K562 (cell line): ENCODE results near the gene STK16. TPM values are rescaled to one million over a fixed set of nuclear protein-coding genes. Genes with fewer than 3 reads are reported as not detected.

Experiments used
- ASH1L ChIP-seq: fragments of 450-650 bp; IDR thresholded peaks from 2 replicates; pipeline ENCODE4 v1.6.1; 2018; ENCODE audit warnings: borderline replicate concordance, mild to moderate bottlenecking, low read depth; ENCODE audit not compliant: partially characterized antibody
- CBFA2T2 ChIP-seq: fragments of 450-650 bp; conservative IDR thresholded peaks from 2 replicates; pipeline ENCODE4 v1.6.1; 2017; ENCODE audit warnings: mild to moderate bottlenecking
- ETS2 ChIP-seq: IDR thresholded peaks from 2 replicates; pipeline ENCODE4 v1.6.1; 2016; ENCODE audit warnings: borderline replicate concordance, missing genetic modification characterization, mild to moderate bottlenecking, moderate library complexity, missing compliant biosample characterization; ENCODE audit not compliant: poor library complexity, severe bottlenecking
- FOXA3 ChIP-seq, 2 experiments: fragments of 450-650 bp in 1 of 2; sonication (generic) in 1 of 2; formaldehyde crosslinking; IDR thresholded peaks in 1 of 2; conservative IDR thresholded peaks in 1 of 2; 2 replicates each; pipeline versions ENCODE4 v1.4.0 to v1.8.0; 2020 to 2022; ENCODE audit warnings: mild to moderate bottlenecking in 2 of 2, missing genetic modification reagents in 1 of 2
- LEF1 ChIP-seq: fragments of 450-650 bp; IDR thresholded peaks from 2 replicates; pipeline ENCODE4 v1.6.1; 2016; ENCODE audit warnings: mild to moderate bottlenecking
- MAZ ChIP-seq, 2 experiments: fragments of 450-650 bp in 1 of 2; sonication (generic) in 1 of 2; formaldehyde crosslinking; IDR thresholded peaks in 1 of 2; conservative IDR thresholded peaks in 1 of 2; 2 replicates each; pipeline versions ENCODE4 v1.4.0 to v1.5.0; 2020; ENCODE audit warnings: mild to moderate bottlenecking in 1 of 2, missing genetic modification reagents in 1 of 2
- PHF20 ChIP-seq: fragments of 450-650 bp; IDR thresholded peaks from 2 replicates; pipeline ENCODE4 v1.6.1; 2018; ENCODE audit not compliant: partially characterized antibody
- ZNF232 ChIP-seq: sonication (generic); formaldehyde crosslinking; IDR thresholded peaks from 2 replicates; pipeline ENCODE4 v1.8.0; 2022; ENCODE audit warnings: mild to moderate bottlenecking, missing genetic modification reagents
- ZNF431 ChIP-seq: sonication (generic); formaldehyde crosslinking; IDR thresholded peaks from 2 replicates; pipeline ENCODE4 v1.8.0; 2022; ENCODE audit warnings: mild to moderate bottlenecking, missing genetic modification reagents
- polyA plus RNA-seq, 8 experiments: library from polyadenylated mRNA; depleted of rRNA in 4 of 8; stranded (reverse) in 5 of 8; unstranded in 3 of 8; fragments of >200 nt; fragmentation: Nextera tagmentation in 2 of 8; fragmentation: Illumina TruSeq in 1 of 8; extraction: Ambion mirVana in 2 of 8; extraction: Trizol in 1 of 8; gene quantifications; 2 replicates each; pipeline versions ENCODE4 v1.2.1 to v1.2.3, GENCODE V29; 2011 to 2014; ENCODE audit warnings: inconsistent platforms in 1 of 8, missing spikeins in 1 of 8
- total RNA-seq, 7 experiments: library from RNA; depleted of rRNA in 6 of 7; stranded (reverse); fragments of >200 nt in 6 of 7; fragmentation: Illumina TruSeq in 2 of 7; extraction: Trizol in 2 of 7; gene quantifications; 2 replicates each; pipeline versions ENCODE4 v1.2.1 to v1.2.3, GENCODE V29; 2011 to 2021; ENCODE audit warnings: low replicate concordance in 1 of 7
- TF ChIP-seq, protein P1 (sequence below): fragments of 450-650 bp; IDR thresholded peaks from 2 replicates; pipeline ENCODE4 v1.7.1; 2018; ENCODE audit warnings: mild to moderate bottlenecking, low read depth; ENCODE audit not compliant: partially characterized antibody
- TF ChIP-seq, protein P2 (sequence below): sonication (generic); formaldehyde crosslinking; IDR thresholded peaks from 2 replicates; pipeline ENCODE4 v1.8.0; 2022; ENCODE audit warnings: mild to moderate bottlenecking, missing genetic modification reagents, borderline replicate concordance
- TF ChIP-seq, protein P3 (sequence below): IDR thresholded peaks from 2 replicates; pipeline ENCODE4 v1.6.1; 2011; ENCODE audit not compliant: insufficient read length; ENCODE audit errors: extremely low read depth
- TF ChIP-seq, protein P4 (sequence below): sonication (generic); formaldehyde crosslinking; IDR thresholded peaks from 2 replicates; pipeline ENCODE4 v1.8.1; 2023; ENCODE audit warnings: missing genetic modification reagents, mild to moderate bottlenecking, borderline replicate concordance

Gene STK16
- total and polyA plus RNA-seq, 9 of the 15 experiments (the other 6 are each of a cell fraction or from before 2014, with no cell fraction given): 5.4 to 36.2 (median 17.8) TPM

DNA sequence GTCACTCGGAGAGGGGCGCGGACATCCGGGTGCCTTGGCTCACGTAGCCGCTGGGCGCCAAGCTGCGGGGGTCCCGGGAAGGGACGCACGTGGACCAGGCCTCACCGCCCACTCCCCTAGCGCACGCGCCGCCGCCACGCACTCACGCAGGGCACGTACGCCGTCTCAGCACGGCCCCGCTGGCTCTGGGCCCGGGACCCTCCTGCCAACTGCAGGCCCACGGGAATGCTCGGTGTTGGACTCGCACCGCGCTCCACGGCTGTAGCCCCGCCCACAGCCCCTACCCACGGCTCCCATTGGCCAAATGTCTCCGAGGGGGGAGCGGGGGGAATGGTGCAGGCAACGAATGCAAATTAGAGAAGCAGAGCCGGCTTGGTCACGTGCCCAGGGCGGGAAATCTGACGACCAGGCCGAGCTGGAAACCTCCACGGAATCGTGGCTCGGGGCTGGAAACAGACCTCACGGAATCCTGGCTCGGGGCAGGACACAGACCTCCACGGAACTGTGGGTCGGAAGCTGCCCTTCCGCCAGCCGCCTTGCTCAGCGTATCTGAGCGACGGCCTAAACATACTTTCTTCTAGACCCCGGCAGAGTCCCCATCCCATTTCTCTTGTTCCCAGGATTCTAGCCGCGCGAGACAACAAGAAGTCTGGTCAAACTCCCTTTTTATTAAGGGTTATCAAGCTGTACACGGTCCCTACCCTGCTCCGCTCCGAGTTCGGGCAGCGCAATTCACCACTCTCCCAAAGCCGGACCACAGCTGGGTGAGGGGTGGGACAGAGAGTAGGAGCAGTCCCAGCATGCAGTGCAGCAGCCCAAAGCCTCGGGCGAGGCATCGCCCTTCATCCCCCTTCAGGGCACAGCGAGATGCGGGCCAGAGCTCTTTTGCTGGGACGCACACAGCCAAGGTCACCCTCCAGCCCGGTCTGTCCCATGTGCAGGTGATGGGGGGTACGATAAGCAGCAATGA lies 26.3 kb upstream of the STK16 start, which contains the start of gene ABCB6 (continued):
- TF ChIP-seq, protein P1, sequence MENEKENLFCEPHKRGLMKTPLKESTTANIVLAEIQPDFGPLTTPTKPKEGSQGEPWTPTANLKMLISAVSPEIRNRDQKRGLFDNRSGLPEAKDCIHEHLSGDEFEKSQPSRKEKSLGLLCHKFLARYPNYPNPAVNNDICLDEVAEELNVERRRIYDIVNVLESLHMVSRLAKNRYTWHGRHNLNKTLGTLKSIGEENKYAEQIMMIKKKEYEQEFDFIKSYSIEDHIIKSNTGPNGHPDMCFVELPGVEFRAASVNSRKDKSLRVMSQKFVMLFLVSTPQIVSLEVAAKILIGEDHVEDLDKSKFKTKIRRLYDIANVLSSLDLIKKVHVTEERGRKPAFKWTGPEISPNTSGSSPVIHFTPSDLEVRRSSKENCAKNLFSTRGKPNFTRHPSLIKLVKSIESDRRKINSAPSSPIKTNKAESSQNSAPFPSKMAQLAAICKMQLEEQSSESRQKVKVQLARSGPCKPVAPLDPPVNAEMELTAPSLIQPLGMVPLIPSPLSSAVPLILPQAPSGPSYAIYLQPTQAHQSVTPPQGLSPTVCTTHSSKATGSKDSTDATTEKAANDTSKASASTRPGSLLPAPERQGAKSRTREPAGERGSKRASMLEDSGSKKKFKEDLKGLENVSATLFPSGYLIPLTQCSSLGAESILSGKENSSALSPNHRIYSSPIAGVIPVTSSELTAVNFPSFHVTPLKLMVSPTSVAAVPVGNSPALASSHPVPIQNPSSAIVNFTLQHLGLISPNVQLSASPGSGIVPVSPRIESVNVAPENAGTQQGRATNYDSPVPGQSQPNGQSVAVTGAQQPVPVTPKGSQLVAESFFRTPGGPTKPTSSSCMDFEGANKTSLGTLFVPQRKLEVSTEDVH: peak; percentile 93
- TF ChIP-seq PHF20 (no peak), ASH1L (no peak), ETS2 (no peak), CBFA2T2 (peak; percentile 76), MAZ (CRISPR knock-in tag; conservative IDR thresholded peaks at IDR 0.05 in 1 of 2, IDR thresholded peaks at IDR 0.05 in 1 of 2) (peak; percentile 61 to 81; a peak in 3 of 4 replicates), FOXA3 (CRISPR knock-in tag; conservative IDR thresholded peaks at IDR 0.05 in 1 of 2, IDR thresholded peaks at IDR 0.05 in 1 of 2) (0 out of 4 replicates have a peak, but pooled peaks of 1 of the 2 experiments have one; percentile 38), ZNF431 (CRISPR knock-in tag) (no peak), ZNF232 (CRISPR knock-in tag) (0 out of 2 replicates have a peak, but pooled peaks have one; percentile 39), LEF1 (no peak)
- TF ChIP-seq, protein P2, sequence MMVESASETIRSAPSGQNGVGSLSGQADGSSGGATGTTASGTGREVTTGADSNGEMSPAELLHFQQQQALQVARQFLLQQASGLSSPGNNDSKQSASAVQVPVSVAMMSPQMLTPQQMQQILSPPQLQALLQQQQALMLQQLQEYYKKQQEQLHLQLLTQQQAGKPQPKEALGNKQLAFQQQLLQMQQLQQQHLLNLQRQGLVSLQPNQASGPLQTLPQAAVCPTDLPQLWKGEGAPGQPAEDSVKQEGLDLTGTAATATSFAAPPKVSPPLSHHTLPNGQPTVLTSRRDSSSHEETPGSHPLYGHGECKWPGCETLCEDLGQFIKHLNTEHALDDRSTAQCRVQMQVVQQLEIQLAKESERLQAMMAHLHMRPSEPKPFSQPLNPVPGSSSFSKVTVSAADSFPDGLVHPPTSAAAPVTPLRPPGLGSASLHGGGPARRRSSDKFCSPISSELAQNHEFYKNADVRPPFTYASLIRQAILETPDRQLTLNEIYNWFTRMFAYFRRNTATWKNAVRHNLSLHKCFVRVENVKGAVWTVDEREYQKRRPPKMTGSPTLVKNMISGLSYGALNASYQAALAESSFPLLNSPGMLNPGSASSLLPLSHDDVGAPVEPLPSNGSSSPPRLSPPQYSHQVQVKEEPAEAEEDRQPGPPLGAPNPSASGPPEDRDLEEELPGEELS: 0 out of 2 replicates have a peak, but pooled peaks have one; percentile 37
- TF ChIP-seq, protein P3, sequence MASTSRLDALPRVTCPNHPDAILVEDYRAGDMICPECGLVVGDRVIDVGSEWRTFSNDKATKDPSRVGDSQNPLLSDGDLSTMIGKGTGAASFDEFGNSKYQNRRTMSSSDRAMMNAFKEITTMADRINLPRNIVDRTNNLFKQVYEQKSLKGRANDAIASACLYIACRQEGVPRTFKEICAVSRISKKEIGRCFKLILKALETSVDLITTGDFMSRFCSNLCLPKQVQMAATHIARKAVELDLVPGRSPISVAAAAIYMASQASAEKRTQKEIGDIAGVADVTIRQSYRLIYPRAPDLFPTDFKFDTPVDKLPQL: no peak
- TF ChIP-seq, protein P4, sequence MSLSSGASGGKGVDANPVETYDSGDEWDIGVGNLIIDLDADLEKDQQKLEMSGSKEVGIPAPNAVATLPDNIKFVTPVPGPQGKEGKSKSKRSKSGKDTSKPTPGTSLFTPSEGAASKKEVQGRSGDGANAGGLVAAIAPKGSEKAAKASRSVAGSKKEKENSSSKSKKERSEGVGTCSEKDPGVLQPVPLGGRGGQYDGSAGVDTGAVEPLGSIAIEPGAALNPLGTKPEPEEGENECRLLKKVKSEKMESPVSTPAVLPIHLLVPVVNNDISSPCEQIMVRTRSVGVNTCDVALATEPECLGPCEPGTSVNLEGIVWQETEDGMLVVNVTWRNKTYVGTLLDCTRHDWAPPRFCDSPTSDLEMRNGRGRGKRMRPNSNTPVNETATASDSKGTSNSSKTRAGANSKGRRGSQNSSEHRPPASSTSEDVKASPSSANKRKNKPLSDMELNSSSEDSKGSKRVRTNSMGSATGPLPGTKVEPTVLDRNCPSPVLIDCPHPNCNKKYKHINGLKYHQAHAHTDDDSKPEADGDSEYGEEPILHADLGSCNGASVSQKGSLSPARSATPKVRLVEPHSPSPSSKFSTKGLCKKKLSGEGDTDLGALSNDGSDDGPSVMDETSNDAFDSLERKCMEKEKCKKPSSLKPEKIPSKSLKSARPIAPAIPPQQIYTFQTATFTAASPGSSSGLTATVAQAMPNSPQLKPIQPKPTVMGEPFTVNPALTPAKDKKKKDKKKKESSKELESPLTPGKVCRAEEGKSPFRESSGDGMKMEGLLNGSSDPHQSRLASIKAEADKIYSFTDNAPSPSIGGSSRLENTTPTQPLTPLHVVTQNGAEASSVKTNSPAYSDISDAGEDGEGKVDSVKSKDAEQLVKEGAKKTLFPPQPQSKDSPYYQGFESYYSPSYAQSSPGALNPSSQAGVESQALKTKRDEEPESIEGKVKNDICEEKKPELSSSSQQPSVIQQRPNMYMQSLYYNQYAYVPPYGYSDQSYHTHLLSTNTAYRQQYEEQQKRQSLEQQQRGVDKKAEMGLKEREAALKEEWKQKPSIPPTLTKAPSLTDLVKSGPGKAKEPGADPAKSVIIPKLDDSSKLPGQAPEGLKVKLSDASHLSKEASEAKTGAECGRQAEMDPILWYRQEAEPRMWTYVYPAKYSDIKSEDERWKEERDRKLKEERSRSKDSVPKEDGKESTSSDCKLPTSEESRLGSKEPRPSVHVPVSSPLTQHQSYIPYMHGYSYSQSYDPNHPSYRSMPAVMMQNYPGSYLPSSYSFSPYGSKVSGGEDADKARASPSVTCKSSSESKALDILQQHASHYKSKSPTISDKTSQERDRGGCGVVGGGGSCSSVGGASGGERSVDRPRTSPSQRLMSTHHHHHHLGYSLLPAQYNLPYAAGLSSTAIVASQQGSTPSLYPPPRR (CRISPR knock-in tag): no peak
